HG02571 (cell line): ENCODE data around the gene MB21D2.

ENCODE experiments used
- ATAC-seq: cut with Tn5 transposase; IDR thresholded peaks from one replicate; pipeline ENCODE4 v1.9.1; 2021; ENCODE audit warnings: mild to moderate bottlenecking, moderate library complexity; ENCODE audit not compliant: unreplicated experiment

MB21D2 gene

DNA sequence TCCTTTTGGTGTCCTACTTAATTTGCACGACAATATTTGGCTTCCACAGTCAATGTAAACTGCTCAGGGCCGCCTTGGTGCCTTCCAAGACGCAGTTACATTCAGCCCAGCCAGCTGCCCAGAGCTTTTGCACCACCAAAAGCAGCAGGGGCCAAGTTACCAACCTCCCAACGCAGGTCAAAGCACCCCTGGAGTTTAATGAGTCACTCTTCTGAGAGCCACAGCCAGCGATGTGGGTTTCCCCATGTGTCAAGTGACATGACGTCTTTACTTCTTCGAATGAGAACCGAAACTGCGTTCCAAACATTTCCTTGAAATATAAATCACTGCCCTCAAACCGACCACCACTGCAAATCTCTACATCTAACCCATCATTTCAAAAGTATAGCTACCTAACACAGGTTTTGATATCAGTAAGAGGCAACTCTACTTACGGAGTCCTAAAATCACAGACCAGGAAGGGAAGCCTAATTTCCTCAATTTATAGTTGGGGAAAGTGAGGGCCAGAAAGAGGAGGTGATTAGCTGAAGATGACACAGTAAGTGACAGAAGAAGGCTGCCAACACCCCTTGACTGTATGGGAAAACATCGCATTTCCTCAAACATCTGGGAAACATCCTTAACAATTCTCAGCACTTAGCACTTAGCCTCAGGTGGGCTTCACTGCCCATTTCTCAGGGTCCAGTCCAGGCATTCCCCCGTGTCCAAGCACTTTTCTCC, 24.5 kb downstream of the MB21D2 start:
- ATAC-seq: peak; percentile 93

DNA sequence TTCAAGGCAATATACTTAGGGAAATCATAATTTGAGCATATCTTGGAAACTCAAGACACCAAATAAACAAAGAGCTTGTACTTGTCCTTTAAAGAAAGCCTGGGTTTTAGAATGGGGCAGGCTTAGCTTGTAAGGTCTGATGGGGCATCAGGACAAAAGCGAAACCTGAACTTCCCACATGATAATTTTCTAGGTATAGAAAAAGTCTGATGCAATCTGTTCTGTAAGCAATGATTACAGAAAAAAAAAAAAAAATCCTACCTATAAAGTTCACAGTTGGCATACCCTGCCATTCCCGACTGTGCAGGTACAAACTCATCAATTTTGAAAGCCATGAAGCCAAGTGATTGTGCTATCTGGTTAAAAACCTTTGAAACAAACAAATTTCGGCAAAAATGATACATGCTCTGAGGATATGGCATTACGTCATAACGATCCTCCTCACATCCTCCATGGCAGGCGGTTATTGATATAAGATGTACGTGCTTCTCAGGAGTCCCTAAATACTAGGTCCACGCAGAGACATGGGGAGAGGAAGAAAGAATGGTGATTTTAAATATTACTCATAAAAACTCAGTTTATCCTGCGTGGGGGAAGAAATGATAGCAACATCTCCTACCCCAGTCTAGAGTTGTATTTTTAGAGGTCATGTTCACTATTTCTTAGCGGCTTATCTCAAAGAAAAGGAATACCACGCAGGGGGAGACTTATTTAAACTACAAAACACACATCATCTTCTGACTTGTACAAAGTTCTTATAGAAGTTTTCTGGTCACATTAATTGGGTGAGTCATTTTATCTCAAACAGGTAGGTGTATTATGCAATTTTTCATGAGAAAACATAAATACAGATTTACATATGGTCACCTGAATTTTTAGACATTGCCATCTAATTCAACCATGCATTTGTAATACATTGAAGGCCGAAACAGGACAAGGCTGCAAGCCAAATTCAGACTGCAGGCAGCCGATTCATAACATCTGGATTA, 27.0 kb downstream of the MB21D2 start:
- no peak for ATAC-seq

DNA sequence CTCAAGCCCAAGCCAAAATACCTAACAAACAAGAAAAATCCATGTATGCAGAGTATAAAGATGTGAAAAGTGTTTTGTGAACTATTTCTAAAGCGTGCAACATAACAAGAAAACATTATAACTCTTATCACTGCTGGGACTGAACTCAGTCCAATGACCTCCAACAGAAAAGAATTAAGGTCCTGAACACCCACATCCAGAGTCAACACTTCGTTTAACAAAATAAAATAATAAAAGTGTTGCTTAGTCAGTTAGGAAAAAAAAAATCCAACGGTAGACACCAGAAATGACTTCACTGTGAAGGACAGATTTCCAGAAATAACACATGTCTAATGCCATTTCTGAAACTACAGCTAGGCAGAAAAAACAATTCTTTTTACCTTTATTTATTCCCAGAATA, 28.0 kb downstream of the MB21D2 start:
- ATAC-seq: no peak

DNA sequence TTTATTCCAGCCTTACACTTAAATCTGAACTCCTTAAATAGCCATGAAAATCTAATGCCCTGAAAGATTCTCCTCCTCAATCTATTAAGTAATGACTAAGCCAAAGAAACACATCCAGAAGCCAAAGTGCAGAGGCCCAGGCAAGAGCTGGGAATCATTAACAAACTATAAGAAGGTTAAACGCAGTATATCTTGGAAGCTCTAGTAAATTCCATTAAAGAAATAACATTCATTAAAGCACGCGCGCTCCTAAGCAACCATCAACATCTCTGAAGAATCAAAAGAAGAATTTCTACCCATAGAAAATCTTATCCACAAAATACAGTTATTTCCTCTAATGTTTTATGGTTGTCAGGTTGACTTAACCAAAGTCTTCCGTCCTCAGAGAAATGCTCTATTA, 29.5 kb downstream of the MB21D2 start:
- ATAC-seq: no peak

GRCh38 chr3:192887701-192888100, 30.0 kb downstream of the MB21D2 start:
- peak; percentile 46 for ATAC-seq

DNA sequence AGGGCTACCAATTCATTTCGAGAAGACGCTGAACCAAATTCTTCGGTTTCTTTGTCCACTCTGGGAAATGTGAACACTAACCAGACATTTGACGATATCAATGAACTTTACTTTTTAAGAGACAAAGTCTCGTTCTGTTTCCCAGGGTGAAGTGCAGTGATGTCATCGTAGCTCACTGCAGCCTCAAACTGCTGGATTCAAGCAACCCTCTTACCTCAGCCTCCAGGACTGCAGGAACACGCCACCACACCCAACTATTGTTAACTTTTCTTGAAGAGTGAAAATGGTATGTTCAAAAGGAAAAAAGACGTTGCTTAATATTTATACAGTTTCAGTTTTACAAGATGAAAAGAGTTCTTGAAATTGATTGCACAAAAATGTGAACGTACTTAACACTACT, 30.6 kb downstream of the MB21D2 start:
- ATAC-seq: no peak

- no peak for ATAC-seq
Observed at GRCh38 chr3:192884777-192885773, 32.6 kb downstream of the MB21D2 start.

GRCh38 chr3:192883512-192883911, 34.1 kb downstream of the MB21D2 start:
- no peak for ATAC-seq

GRCh38 chr3:192881159-192881786, 36.4 kb downstream of the MB21D2 start:
- ATAC-seq: peak; percentile 65

DNA sequence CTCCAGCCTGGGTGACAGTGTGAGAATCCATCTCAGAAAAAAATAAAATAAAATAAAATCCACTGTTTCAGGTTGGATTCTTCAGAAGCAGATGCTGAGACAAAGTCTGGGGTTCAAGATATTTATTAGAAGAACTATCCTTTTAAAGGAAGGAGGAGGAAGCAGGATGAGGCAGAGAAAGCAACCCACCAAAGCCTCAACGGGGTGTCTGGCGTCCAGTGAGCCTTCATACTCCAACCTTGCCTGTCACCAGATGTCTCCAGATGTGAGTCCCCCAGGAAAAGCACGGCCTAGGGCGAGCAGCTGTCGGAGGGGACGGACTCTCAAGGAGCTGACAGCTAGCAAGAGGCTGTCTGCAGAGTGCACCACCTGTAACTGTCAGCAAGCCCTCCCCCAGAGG, 37.3 kb downstream of the MB21D2 start:
- no peak for ATAC-seq

- ATAC-seq: no peak
Observed at GRCh38 chr3:192879346-192880031, 38.2 kb downstream of the MB21D2 start.

GRCh38 chr3:192875971-192876565, 41.6 kb downstream of the MB21D2 start:
- no peak for ATAC-seq

DNA sequence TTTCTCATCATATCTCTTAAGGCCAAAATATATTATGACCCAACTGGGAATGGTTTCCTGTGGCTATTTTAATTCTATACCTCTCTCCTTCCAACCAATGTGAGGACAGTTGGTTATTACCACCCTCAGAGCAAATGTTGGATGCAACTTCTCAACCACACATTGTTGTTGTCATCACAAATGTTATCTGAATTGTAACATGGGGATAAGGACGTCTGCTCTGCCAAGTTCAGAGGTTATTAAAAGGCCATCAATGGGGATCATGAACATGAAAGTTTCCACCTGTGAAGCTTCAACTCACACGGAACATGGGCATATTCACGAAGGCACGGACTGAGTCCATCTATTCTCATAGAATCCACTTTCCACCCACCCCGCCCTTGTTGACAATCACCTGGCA, 46.8 kb downstream of the MB21D2 start:
- no peak for ATAC-seq

DNA sequence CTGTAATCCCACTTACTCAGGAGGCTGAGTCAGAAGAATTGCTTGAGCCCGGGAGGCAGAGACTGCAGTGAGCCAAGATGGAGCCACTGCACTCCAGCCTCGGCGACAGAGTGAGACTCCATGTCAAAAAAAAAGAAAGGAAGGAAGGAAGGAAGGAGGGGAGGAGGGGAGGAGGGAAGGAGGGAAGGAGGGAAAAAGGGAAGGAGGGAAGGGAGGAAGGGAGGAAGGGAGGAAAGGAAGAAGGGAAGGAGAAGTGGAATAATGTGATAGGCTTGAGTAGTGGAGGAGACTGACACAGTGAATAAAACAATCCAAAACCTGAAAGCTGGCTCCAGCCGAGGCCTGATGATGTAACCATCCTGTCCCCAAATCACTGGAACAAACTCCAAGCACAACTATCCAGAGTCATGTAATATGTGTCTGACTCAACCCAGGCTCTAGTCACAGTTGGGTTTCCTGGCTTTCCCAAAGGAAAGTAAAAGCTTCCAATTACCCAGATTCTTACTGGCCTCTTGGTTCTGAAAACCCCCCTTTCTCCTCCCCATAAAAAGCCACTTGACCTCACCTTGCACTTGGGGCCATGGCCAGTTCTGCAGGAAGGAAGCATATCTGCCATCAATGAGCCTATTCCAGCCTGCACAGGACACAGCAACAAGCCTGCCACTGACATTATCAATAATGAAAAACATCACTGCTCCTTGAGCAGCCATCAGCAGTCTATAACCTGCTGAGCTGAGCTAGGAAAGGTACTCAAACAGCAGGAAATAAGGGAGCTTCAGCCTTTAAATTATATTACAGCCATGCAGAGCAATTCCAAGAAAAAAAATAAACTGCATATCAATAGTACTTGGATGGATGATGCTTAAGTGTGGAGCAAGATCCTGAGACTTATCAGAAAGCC, 48.3 kb downstream of the MB21D2 start:
- ATAC-seq: no peak

GRCh38 chr3:192867645-192868044, 50.0 kb downstream of the MB21D2 start:
- ATAC-seq: no peak

DNA sequence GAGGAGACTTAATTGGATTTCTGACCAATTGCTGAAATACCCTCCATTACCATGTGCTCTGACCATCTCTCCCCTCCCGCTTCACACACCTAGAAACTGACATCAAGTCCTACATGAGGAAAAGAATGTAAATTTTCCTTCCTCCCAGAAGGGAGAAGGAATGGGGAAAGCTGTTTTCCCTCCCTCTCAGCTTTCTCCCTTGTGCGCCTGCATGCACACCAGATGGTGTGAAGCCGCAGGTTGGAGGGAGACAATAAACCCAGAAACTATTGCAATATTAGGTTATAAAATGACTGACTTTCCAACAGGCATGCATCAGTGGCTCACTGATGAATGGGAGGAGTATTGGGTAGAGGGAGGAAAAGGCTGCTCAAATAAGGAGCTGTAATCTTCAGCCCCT, 50.9 kb downstream of the MB21D2 start:
- ATAC-seq: no peak

GRCh38 chr3:192864941-192865340, 52.7 kb downstream of the MB21D2 start:
- ATAC-seq: peak; percentile 64

DNA sequence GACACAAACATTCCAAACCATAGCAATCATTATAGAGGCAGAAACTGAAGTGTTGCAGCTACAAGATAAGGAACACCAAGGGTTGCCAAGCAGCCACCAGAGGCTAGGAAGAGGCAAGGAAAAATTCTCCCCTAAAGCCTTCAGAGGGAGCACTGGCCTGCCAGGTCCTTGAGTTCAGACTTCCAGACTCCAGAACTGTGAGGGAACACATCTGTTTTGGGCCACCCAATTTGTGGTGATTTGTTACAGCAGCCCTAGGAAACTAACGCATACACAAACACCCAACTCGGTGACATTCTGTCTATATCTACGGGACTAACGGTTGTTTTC, 54.6 kb downstream of the MB21D2 start:
- no peak for ATAC-seq
